Osteoblast (primary cell): Measurements from ENCODE around the gene ZMYND11. TPM values are rescaled to one million over a fixed set of nuclear protein-coding genes. Genes with fewer than 3 reads are reported as not detected.

ENCODE experiments used
- DNase-seq: peaks from one replicate; pipeline ENCODE4 v3.0.0; 2011; ENCODE audit warnings: low spot score, mixed read lengths; ENCODE audit not compliant: insufficient read length; ENCODE audit errors: missing footprints
- H2AFZ ChIP-seq: 2 replicates; pipeline ENCODE4 v1.6.0; 2011; ENCODE audit warnings: mild to moderate bottlenecking, low read length
- H3K27ac ChIP-seq: 2 replicates; pipeline ENCODE4 v1.5.1; 2011; ENCODE audit warnings: mild to moderate bottlenecking, low read depth, low read length, moderate library complexity
- H3K27me3 ChIP-seq: 2 replicates; pipeline ENCODE4 v1.6.0; 2012; ENCODE audit warnings: mild to moderate bottlenecking, control low read depth, inconsistent platforms, low read length, moderate library complexity; ENCODE audit not compliant: insufficient read depth
- H3K36me3 ChIP-seq: 2 replicates; pipeline ENCODE4 v1.5.1; 2011; ENCODE audit warnings: mild to moderate bottlenecking, low read length, control low read depth, moderate library complexity; ENCODE audit not compliant: insufficient read depth
- H3K4me1 ChIP-seq: 2 replicates; pipeline ENCODE4 v1.5.1; 2011; ENCODE audit warnings: mild to moderate bottlenecking, low read length, control low read depth, moderate library complexity; ENCODE audit not compliant: insufficient read depth
- H3K4me2 ChIP-seq: 2 replicates; pipeline ENCODE4 v1.6.0; 2011; ENCODE audit warnings: mild to moderate bottlenecking, low read length; ENCODE audit not compliant: insufficient read depth
- H3K4me3 ChIP-seq: fragments of 200-600 bp; sonication (generic); 3 replicates; pipeline ENCODE4 v1.5.1; 2012; ENCODE audit warnings: mild to moderate bottlenecking, low read length, inconsistent platforms; ENCODE audit not compliant: insufficient read depth
- H3K79me2 ChIP-seq: 2 replicates; pipeline ENCODE4 v1.6.0; 2012; ENCODE audit warnings: mild to moderate bottlenecking, low read length, control low read depth, inconsistent platforms; ENCODE audit not compliant: insufficient read depth
- H3K9me3 ChIP-seq: 2 replicates; pipeline ENCODE4 v1.5.1; 2011; ENCODE audit warnings: low read depth, low read length, control low read depth
- H4K20me1 ChIP-seq: 2 replicates; pipeline ENCODE4 v1.6.0; 2012; ENCODE audit warnings: mild to moderate bottlenecking, low read length, control low read depth; ENCODE audit not compliant: insufficient read depth
- total RNA-seq: library from RNA; depleted of rRNA; stranded (reverse); fragments of >200 nt; gene quantifications from 2 replicates; pipeline ENCODE4 v1.2.3, GENCODE V29; 2012
- TF ChIP-seq, protein P1 (sequence below): IDR thresholded peaks from 2 replicates; pipeline ENCODE4 v1.5.1; 2011; ENCODE audit warnings: mild to moderate bottlenecking, low read depth, low read length, moderate library complexity; ENCODE audit errors: extremely low read depth

ZMYND11 gene
- total RNA-seq, 1 donor, result 56.5 TPM

DNA sequence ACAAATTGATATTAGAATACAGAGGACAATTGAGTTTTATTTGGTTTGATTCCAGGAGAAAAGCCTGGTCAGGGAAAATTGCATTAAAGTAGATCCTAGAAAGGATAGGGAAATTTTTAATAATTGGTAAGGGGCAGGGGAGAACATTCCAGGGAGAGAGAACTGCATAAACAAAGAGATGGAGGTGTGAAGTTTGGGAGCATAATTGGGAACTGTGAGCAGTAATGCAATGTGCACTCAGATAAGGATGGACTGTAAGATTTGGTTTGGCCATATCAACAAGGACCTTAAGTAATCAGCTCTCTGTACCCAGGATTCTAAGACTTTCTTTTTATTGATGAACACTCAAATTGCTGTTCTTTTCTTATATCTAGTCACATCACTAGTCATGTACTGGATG lies 41.4 kb downstream of the ZMYND11 start:
- H3K27me3 ChIP-seq, result no peaks in the 10 kb centered on the region
- H3K4me3 ChIP-seq, result no peak overlapping the region
- DNase-seq, result no peak
- no peaks in the 10 kb centered on the region for H3K9me3 ChIP-seq
- no peak overlapping the region for H3K4me2 ChIP-seq
- H2AFZ ChIP-seq, result no peak overlapping the region
- TF ChIP-seq, protein P1, sequence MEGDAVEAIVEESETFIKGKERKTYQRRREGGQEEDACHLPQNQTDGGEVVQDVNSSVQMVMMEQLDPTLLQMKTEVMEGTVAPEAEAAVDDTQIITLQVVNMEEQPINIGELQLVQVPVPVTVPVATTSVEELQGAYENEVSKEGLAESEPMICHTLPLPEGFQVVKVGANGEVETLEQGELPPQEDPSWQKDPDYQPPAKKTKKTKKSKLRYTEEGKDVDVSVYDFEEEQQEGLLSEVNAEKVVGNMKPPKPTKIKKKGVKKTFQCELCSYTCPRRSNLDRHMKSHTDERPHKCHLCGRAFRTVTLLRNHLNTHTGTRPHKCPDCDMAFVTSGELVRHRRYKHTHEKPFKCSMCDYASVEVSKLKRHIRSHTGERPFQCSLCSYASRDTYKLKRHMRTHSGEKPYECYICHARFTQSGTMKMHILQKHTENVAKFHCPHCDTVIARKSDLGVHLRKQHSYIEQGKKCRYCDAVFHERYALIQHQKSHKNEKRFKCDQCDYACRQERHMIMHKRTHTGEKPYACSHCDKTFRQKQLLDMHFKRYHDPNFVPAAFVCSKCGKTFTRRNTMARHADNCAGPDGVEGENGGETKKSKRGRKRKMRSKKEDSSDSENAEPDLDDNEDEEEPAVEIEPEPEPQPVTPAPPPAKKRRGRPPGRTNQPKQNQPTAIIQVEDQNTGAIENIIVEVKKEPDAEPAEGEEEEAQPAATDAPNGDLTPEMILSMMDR, result no peak
- H3K79me2 ChIP-seq, result peaks cover 30% of the 10 kb centered on the region
- no peaks in the 10 kb centered on the region for H3K4me1 ChIP-seq
- peaks cover 14% of the 10 kb centered on the region for H4K20me1 ChIP-seq
- no peak overlapping the region for H3K27ac ChIP-seq
- H3K36me3 ChIP-seq, result no peaks in the 10 kb centered on the region

DNA sequence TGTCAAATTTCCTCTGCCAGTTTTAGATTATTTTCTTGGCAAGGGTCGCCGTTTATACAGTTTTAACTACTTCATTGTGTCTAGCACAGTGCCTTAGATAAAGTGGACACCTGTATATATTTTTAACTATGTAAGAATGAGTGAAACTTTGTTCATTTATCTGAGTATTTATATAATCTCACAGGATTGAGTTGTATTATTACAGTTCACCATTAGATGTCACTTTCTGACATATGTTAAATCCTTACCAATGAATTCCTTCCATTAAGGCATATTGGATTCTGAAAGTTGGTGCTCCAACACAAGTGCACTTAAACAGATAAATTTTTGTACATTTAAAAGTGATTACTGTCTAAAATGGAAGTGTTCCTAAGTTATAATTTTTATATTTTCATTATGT lies 43.0 kb downstream of the ZMYND11 start:
- H3K27me3 ChIP-seq, result no peaks in the 10 kb centered on the region
- peaks cover 11% of the 10 kb centered on the region for H4K20me1 ChIP-seq
- no peak overlapping the region for H3K27ac ChIP-seq
- no peaks in the 10 kb centered on the region for H3K36me3 ChIP-seq
- H3K4me2 ChIP-seq, result no peak overlapping the region
- no peak overlapping the region for H2AFZ ChIP-seq
- TF ChIP-seq, protein P1, result peak; percentile 48
- no peaks in the 10 kb centered on the region for H3K9me3 ChIP-seq
- no peak for DNase-seq
- no peak overlapping the region for H3K4me3 ChIP-seq
- no peaks in the 10 kb centered on the region for H3K4me1 ChIP-seq
- H3K79me2 ChIP-seq, result peaks cover 30% of the 10 kb centered on the region

DNA sequence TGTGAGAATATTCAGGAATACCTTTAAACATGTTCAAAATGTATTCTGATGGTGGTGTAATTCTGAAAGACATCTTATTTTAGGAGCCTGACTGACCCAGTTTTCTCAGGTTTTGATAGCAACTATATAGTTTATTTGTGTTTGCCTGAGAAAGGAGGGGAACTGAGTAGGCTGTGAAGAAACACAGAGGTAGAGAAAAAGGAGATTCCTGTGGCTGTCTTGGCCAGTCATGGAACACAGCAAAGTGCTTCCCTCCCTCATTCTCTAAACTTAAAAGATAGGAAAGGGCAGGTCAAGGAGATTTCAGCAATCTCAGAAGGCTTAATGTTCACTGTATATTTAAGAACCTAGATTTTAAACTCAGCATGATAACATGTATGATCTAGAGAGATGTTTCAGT lies 43.5 kb downstream of the ZMYND11 start:
- H2AFZ ChIP-seq, result no peak overlapping the region
- no peak overlapping the region for H3K4me2 ChIP-seq
- no peak overlapping the region for H3K27ac ChIP-seq
- no peaks in the 10 kb centered on the region for H3K9me3 ChIP-seq
- no peak overlapping the region for H3K4me3 ChIP-seq
- H3K27me3 ChIP-seq, result no peaks in the 10 kb centered on the region
- H3K4me1 ChIP-seq, result no peaks in the 10 kb centered on the region
- H3K79me2 ChIP-seq, result peaks cover 32% of the 10 kb centered on the region
- DNase-seq, result no peak
- no peaks in the 10 kb centered on the region for H3K36me3 ChIP-seq
- H4K20me1 ChIP-seq, result peaks cover 11% of the 10 kb centered on the region
- TF ChIP-seq, protein P1, result no peak

DNA sequence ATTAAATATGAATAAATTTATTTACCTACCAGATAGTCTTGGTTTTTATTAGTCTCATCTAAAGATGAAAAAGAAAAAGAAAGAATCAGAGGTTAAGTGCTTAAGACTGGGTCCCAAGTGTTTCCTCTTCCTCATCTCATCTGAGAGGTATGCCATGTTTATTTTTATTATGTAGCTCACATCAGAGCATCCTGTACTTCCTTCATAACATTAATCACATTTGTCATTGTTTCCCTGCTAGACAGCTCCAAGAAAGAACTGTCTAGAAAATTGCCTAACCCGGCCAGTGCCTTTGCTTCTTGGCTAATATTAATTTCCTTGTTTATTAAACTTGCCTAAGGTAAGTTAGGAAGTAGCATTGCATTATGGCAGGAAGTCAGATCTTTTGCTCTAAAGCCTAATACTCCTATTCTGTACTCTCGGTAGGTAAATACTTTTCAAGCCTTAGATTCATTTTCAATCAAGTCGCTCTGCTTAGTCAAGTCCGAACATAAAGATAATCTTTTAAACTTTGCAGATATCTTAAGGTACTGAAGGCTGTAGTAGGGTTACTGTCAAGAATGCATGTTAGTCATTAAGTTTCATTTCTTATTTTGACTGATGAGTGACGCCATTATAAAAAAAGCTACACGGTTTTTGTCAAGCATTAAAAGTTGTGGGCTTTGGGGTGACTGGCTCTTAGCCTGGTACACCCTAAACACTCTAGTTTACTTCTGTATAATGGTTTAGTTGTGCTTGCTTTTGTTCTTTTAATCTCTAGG lies 47.4 kb downstream of the ZMYND11 start:
- TF ChIP-seq, protein P1, result no peak
- H3K4me2 ChIP-seq, result no peak overlapping the region
- no peak overlapping the region for H3K27ac ChIP-seq
- peaks cover 18% of the 10 kb centered on the region for H3K79me2 ChIP-seq
- H3K9me3 ChIP-seq, result no peaks in the 10 kb centered on the region
- H3K36me3 ChIP-seq, result no peaks in the 10 kb centered on the region
- H3K4me3 ChIP-seq, result no peak overlapping the region
- peaks cover 6% of the 10 kb centered on the region for H3K4me1 ChIP-seq
- no peak overlapping the region for H2AFZ ChIP-seq
- H4K20me1 ChIP-seq, result peaks cover 8% of the 10 kb centered on the region
- DNase-seq, result no peak
- no peaks in the 10 kb centered on the region for H3K27me3 ChIP-seq
